RWPE1 (cell line): Measurements from ENCODE around the gene GPR142.
"Not testable (repeated sequence)": the region's sequence is repeated elsewhere in the genome, so short reads cannot be mapped to it uniquely, and the experiment has no call there.

Source experiments
- CTCF ChIA-PET: fragments of 350-600 bp; sonication (Branson Sonifier 250); formaldehyde crosslinking; extraction: SDS; loops from one replicate; lab custom pipeline; 2021; lab: Yijun Ruan, JAX
- POLR2A ChIA-PET: fragments of 400-600 bp; formaldehyde crosslinking; extraction: SDS; loops from one replicate; lab custom pipeline; 2020; ENCODE audit warnings: antibody characterized with exemption; ENCODE audit not compliant: low non-redundant PET; lab: Yijun Ruan, JAX
- DNase-seq: peaks from one replicate; pipeline ENCODE4 v3.0.0; 2012; ENCODE audit warnings: low spot score
- H3K27ac ChIP-seq: fragments of 450-650 bp; 2 replicates; pipeline ENCODE4 v1.5.1; 2017
- TF ChIP-seq, protein P1 (sequence below): fragments of 450-650 bp; conservative IDR thresholded peaks from 2 replicates; pipeline ENCODE4 v1.5.1; 2017; ENCODE audit warnings: low read depth, mild to moderate bottlenecking

GPR142 gene

GRCh38 chr17:74403512-74404137 lies 36.3 kb downstream of the GPR142 start:
- H3K27ac ChIP-seq: no peak overlapping the region
- ChIA-PET POLR2A (no interaction called here), CTCF (no interaction called here)
- no peak for DNase-seq
- TF ChIP-seq, protein P1, sequence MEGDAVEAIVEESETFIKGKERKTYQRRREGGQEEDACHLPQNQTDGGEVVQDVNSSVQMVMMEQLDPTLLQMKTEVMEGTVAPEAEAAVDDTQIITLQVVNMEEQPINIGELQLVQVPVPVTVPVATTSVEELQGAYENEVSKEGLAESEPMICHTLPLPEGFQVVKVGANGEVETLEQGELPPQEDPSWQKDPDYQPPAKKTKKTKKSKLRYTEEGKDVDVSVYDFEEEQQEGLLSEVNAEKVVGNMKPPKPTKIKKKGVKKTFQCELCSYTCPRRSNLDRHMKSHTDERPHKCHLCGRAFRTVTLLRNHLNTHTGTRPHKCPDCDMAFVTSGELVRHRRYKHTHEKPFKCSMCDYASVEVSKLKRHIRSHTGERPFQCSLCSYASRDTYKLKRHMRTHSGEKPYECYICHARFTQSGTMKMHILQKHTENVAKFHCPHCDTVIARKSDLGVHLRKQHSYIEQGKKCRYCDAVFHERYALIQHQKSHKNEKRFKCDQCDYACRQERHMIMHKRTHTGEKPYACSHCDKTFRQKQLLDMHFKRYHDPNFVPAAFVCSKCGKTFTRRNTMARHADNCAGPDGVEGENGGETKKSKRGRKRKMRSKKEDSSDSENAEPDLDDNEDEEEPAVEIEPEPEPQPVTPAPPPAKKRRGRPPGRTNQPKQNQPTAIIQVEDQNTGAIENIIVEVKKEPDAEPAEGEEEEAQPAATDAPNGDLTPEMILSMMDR: no peak

DNA sequence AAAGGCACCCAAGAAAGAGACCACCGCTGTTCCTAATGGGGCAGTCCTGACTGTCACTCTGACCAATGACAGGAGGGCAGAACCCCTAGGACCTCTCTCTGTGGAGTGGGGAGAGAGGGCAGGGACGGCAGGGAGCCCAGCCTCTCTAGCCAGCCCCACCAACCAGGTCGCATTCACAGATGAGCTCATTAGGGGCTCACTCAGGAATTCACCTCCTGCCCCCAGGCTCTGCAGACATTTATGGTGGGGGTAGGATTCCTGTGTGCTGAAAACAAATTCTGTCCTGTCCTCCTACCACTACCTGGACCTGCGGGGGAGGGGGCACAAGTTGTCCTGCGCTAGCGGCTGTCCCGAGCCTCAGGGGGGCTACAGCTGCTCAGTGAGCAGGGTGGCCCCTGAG lies 36.9 kb downstream of the GPR142 start:
- TF ChIP-seq, protein P1: no peak
- ChIA-PET POLR2A (no interaction called here), CTCF (interaction anchor here (0.6 kb wide), 1 partner anchor 11 kb away, joined by 3 read pairs; no protein-coding TSS in a partner anchor)
- H3K27ac ChIP-seq: no peak overlapping the region
- no peak for DNase-seq

DNA sequence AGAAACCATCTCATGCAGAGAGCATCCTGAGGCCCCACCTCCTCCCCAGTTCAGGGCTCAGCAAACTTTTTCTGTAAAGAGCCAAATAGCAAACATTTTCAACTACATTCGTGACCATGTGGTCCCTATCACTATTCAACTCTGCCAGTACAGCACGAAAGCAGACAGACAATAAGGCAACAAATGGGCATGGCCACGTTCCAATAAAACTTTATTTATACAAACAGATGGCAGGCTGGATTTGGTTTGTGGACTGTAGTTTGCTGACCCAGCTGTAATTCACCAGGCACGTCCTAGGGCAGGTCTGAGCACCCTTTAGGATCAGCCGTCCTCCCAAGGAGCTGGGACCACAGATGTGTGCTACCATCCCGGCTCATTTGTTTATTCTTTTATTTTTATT lies 37.5 kb downstream of the GPR142 start:
- no peak for DNase-seq
- TF ChIP-seq, protein P1: no peak
- POLR2A ChIA-PET: no interaction called here
- H3K27ac ChIP-seq: no peak overlapping the region
- CTCF ChIA-PET: interaction anchor here (0.6 kb wide), 1 partner anchor 11 kb away, joined by 3 read pairs; no protein-coding TSS in a partner anchor

GRCh38 chr17:74405311-74405710 lies 38.0 kb downstream of the GPR142 start:
- CTCF ChIA-PET: interaction anchor here (0.7 kb wide), 1 partner anchor 26 kb away, joined by 3 read pairs; no protein-coding TSS in a partner anchor
- H3K27ac ChIP-seq, POLR2A ChIA-PET, DNase-seq: not testable (repeated sequence)

GRCh38 chr17:74407384-74407783 lies 40.1 kb downstream of the GPR142 start:
- TF ChIP-seq, protein P1: no peak
- DNase-seq: no peak
- CTCF ChIA-PET: no interaction called here
- POLR2A ChIA-PET: no interaction called here
- no peak overlapping the region for H3K27ac ChIP-seq

- POLR2A ChIA-PET: no interaction called here
- DNase-seq: no peak
- H3K27ac ChIP-seq: no peak overlapping the region
- CTCF ChIA-PET: interaction anchor here (0.6 kb wide), 1 partner anchor 61 kb away, joined by 3 read pairs; no protein-coding TSS in a partner anchor
- TF ChIP-seq, protein P1: no peak; the same call in 1 of the 2 replicates
Measured at GRCh38 chr17:74408262-74408661, 41.0 kb downstream of the GPR142 start.

DNA sequence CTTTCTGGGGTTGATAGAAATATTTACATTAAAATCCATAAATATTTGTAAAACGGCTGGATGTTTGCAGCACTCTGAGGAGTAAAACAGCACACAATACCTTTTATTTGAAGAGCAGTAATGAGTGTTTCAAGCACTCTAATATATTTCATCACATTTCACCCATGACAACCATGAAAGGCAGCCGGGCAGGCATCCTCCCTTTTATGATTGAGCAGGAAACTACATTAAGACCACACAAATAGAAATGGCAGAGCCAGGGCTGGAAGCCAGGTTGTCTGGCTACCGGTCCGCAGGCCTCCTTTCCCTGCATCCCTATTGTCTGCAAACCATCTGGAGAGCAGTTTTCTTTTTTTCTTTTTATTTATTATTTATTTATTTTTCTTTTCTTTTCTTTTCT lies 41.5 kb downstream of the GPR142 start:
- TF ChIP-seq, protein P1: no peak
- H3K27ac ChIP-seq: no peak overlapping the region
- no peak for DNase-seq
- ChIA-PET CTCF (interaction anchor here (0.7 kb wide), 1 partner anchor 45 kb away, joined by 4 read pairs; no protein-coding TSS in a partner anchor), POLR2A (no interaction called here)
